MCF 10A (cell line): Measurements from ENCODE around the gene OSM. TPM values are rescaled to one million over a fixed set of nuclear protein-coding genes. Genes with fewer than 3 reads are reported as not detected.
A peak's percentile ranks its signal among the peaks of the same experiment; 100 is the strongest.

ENCODE experiments used
- BruUV-seq: library from RNA; stranded (reverse); fragments of 400-500 nt; replicated peaks from 2 replicates; lab custom pipeline; 2021; lab: Mats Ljungman, UMichigan
- CTCF ChIA-PET: fragments of 300-600 bp; sonication (Branson Sonifier 250); formaldehyde crosslinking; extraction: SDS; loops from one replicate; lab custom pipeline; 2021; ENCODE audit warnings: antibody characterized with exemption, inconsistent platforms; lab: Yijun Ruan, JAX
- POLR2A ChIA-PET: fragments of 300-600, 350-650 bp; sonication (Branson Sonifier 250); formaldehyde crosslinking; extraction: SDS; loops from one replicate; lab custom pipeline; 2020; ENCODE audit warnings: antibody characterized with exemption, inconsistent platforms; lab: Yijun Ruan, JAX
- DNase-seq: peaks from one replicate; pipeline ENCODE4 v3.0.0-alpha.2; 2018; ENCODE audit not compliant: unreplicated experiment
- H3K27ac Mint-ChIP-seq: one replicate; pipeline ENCODE4 v1.8.0; 2022; ENCODE audit warnings: mild to moderate bottlenecking, low read depth, mixed read lengths; ENCODE audit not compliant: unreplicated experiment
- H3K27me3 Mint-ChIP-seq: one replicate; pipeline ENCODE4 v1.8.0; 2022; ENCODE audit warnings: mixed read lengths; ENCODE audit not compliant: insufficient read depth, unreplicated experiment
- H3K36me3 Mint-ChIP-seq: one replicate; pipeline ENCODE4 v1.8.0; 2022; ENCODE audit warnings: mild to moderate bottlenecking, moderate library complexity, mixed read lengths; ENCODE audit not compliant: insufficient read depth, unreplicated experiment
- H3K4me1 Mint-ChIP-seq: one replicate; pipeline ENCODE4 v1.8.0; 2022; ENCODE audit warnings: mixed read lengths; ENCODE audit not compliant: insufficient read depth, unreplicated experiment
- H3K4me3 Mint-ChIP-seq: one replicate; pipeline ENCODE4 v1.8.0; 2022; ENCODE audit warnings: mild to moderate bottlenecking, moderate library complexity, mixed read lengths; ENCODE audit not compliant: unreplicated experiment
- H3K9me3 Mint-ChIP-seq: one replicate; pipeline ENCODE4 v1.8.0; 2022; ENCODE audit warnings: mixed read lengths; ENCODE audit not compliant: unreplicated experiment
- CTCF ChIP-seq: fragments of 200-600 bp; IDR thresholded peaks from one replicate; pipeline ENCODE4 v1.8.0; 2022; ENCODE audit warnings: antibody characterized with exemption, mild to moderate bottlenecking; ENCODE audit not compliant: unreplicated experiment
- intact Hi-C: fragments of 100-400 bp; cut with micrococcal nuclease; formaldehyde crosslinking; loops from 2 replicates; pipeline ENCODE4 v1.14.1; 2022
- total RNA-seq: library from RNA; stranded (reverse); gene quantifications from 2 replicates; pipeline ENCODE4 v1.2.3, GENCODE V29; 2022

Gene OSM
- total RNA-seq, 1 experiment from 2014 or later, result not detected

GRCh38 chr22:30253205-30253852, 13.3 kb downstream of the OSM start:
- DNase-seq, result no peak
- intact Hi-C loops, result no loop called here

GRCh38 chr22:30252411-30253204, 14.0 kb downstream of the OSM start:
- H3K36me3 Mint-ChIP-seq, result no peaks in the 10 kb centered on the region
- no peak overlapping the region for H3K27ac Mint-ChIP-seq

More at GRCh38 chr22:30253205-30253852, 13.3 kb downstream of the OSM start:
- peaks cover 12% of the 10 kb centered on the region for H3K4me1 Mint-ChIP-seq
- H3K36me3 Mint-ChIP-seq, result no peaks in the 10 kb centered on the region
- TF ChIP-seq CTCF, result no peak
- ChIA-PET CTCF (interaction anchor here (0.7 to 1.2 kb wide), 3 partner anchors 136 to 148 kb away, joined by 3 read pairs; no protein-coding TSS in a partner anchor), POLR2A (no interaction called here)
- BruUV-seq, result no TSS peak
- no peak overlapping the region for H3K27ac Mint-ChIP-seq
- H3K9me3 Mint-ChIP-seq, result no peaks in the 10 kb centered on the region
- no peaks in the 10 kb centered on the region for H3K27me3 Mint-ChIP-seq
- H3K4me3 Mint-ChIP-seq, result no peak overlapping the region

GRCh38 chr22:30251711-30252110, 14.9 kb downstream of the OSM start:
- POLR2A ChIA-PET, result interaction anchor here (0.7 to 1.2 kb wide), 2 partner anchors 45 to 55 kb away, joined by 3 to 6 read pairs; no protein-coding TSS in a partner anchor
- intact Hi-C loops, result no loop called here
- no TSS peak for BruUV-seq
- peak; percentile 67 for DNase-seq
- CTCF ChIA-PET, result interaction anchor here (0.7 to 2.3 kb wide), 2 partner anchors 11 to 1004 kb away, joined by 3 to 7 read pairs; no protein-coding TSS in a partner anchor
- no peak overlapping the region for H3K27ac Mint-ChIP-seq
- no peaks in the 10 kb centered on the region for H3K9me3 Mint-ChIP-seq
- H3K27me3 Mint-ChIP-seq, result no peaks in the 10 kb centered on the region
- TF ChIP-seq CTCF, result no peak
- H3K4me3 Mint-ChIP-seq, result no peak overlapping the region
- H3K4me1 Mint-ChIP-seq, result peaks cover 19% of the 10 kb centered on the region
- peaks cover 6% of the 10 kb centered on the region for H3K36me3 Mint-ChIP-seq

More at GRCh38 chr22:30252411-30253204, 14.0 kb downstream of the OSM start:
- TF ChIP-seq CTCF, result no peak
- H3K9me3 Mint-ChIP-seq, result no peaks in the 10 kb centered on the region
- no peaks in the 10 kb centered on the region for H3K27me3 Mint-ChIP-seq
- no TSS peak for BruUV-seq
- CTCF ChIA-PET, result interaction anchor here (0.7 to 2.3 kb wide), 4 partner anchors 11 to 147 kb away, joined by 3 to 7 read pairs (median 3); no protein-coding TSS in a partner anchor
- DNase-seq, result peak; percentile 67
- POLR2A ChIA-PET, result no interaction called here
- intact Hi-C loops, result no loop called here
- H3K4me1 Mint-ChIP-seq, result peaks cover 17% of the 10 kb centered on the region
- H3K4me3 Mint-ChIP-seq, result no peak overlapping the region
